Spleen (tissue), 7 donors: ENCODE results near the gene ERC2.

Experiments used
- CTCF ChIP-seq, 11 experiments: fragments of 200-600 bp in 7 of 11; fragments of 450-650 bp in 4 of 11; sonication (generic) in 4 of 11; IDR thresholded peaks in 8 of 11; conservative IDR thresholded peaks in 3 of 11; 1 replicate in 7 of 11; 2 replicates in 4 of 11; pipeline versions ENCODE4 v1.4.0 to v1.8.0; 2016 to 2021; ENCODE audit warnings: antibody characterized with exemption in 11 of 11, inconsistent platforms in 4 of 11, mild to moderate bottlenecking in 1 of 11
- POLR2AphosphoS5 ChIP-seq, 3 donors: sonication (generic); formaldehyde crosslinking; IDR thresholded peaks; one replicate each; pipeline ENCODE4 v1.5.1; 2017; ENCODE audit warnings: antibody characterized with exemption in 3 of 3
- donor health status: DM: no; HTN: no; CAD: no; lungs with moderate emphysema.
- donor health status: DM: no; HTN: no; CAD: no.
- donor health status: DM: no; HTN: no; CAD: no.

GRCh38 chr3:56471771-56472170, 3.5 kb upstream of the ERC2 start:
- TF ChIP-seq POLR2AphosphoS5 (IDR thresholded peaks at IDR 0.05): no peak
- no peak for TF ChIP-seq CTCF (IDR thresholded peaks at IDR 0.05 in 8 of 11, conservative IDR thresholded peaks at IDR 0.05 in 3 of 11)
